GM23338 (cell line): ENCODE measurements around the gene CDK14. TPM values are rescaled to one million over a fixed set of nuclear protein-coding genes. Genes with fewer than 3 reads are reported as not detected.

Experiments used
- ATAC-seq: fragments of 200-7000 bp; cut with Tn5 transposase; 3 replicates; pipeline ENCODE4 v1.9.1; 2020
- DNase-seq: peaks from one replicate; pipeline ENCODE4 v3.0.0-alpha.2; 2015; ENCODE audit warnings: low spot score
- H2AFZ ChIP-seq: fragments of 200-600 bp; sonication (generic); 2 replicates; pipeline ENCODE4 v1.8.0; 2016; ENCODE audit warnings: antibody characterized with exemption, mild to moderate bottlenecking, moderate library complexity
- H3F3A ChIP-seq: fragments of 200-600 bp; sonication (generic); replicated peaks from 2 replicates; pipeline ENCODE4 v1.8.0; 2017; ENCODE audit warnings: antibody characterized with exemption, mixed run types, low read depth
- H3K27ac ChIP-seq: fragments of 200-600 bp; sonication (generic); 2 replicates; pipeline ENCODE4 v1.6.1; 2016; ENCODE audit warnings: low read depth
- H3K27me3 ChIP-seq: fragments of 200-600 bp; sonication (generic); 2 replicates; pipeline ENCODE4 v1.8.0; 2016; ENCODE audit warnings: mild to moderate bottlenecking, mixed run types, moderate library complexity; ENCODE audit not compliant: insufficient read depth
- H3K36me3 ChIP-seq: fragments of 200-600 bp; sonication (generic); 2 replicates; pipeline ENCODE4 v1.8.0; 2016; ENCODE audit warnings: mild to moderate bottlenecking; ENCODE audit not compliant: insufficient read depth
- H3K4me1 ChIP-seq: fragments of 200-600 bp; sonication (generic); 2 replicates; pipeline ENCODE4 v1.8.0; 2016; ENCODE audit warnings: mild to moderate bottlenecking, moderate library complexity; ENCODE audit not compliant: insufficient read depth
- H3K4me2 ChIP-seq: fragments of 200-600 bp; sonication (generic); 2 replicates; pipeline ENCODE4 v1.7.1; 2017; ENCODE audit warnings: mixed run types
- H3K4me3 ChIP-seq: fragments of 200-600 bp; sonication (generic); 2 replicates; pipeline ENCODE4 v1.6.1; 2016; ENCODE audit warnings: mixed run types
- H3K79me2 ChIP-seq: fragments of 200-600 bp; sonication (generic); replicated peaks from 2 replicates; pipeline ENCODE4 v1.8.0; 2017; ENCODE audit warnings: mild to moderate bottlenecking; ENCODE audit not compliant: insufficient read depth
- H3K9me2 ChIP-seq: fragments of 200-600 bp; sonication (generic); 2 replicates; pipeline ENCODE4 v1.8.0; 2017; ENCODE audit not compliant: insufficient read depth
- H4K20me1 ChIP-seq: fragments of 200-600 bp; sonication (generic); replicated peaks from 2 replicates; pipeline ENCODE4 v1.8.0; 2017; ENCODE audit warnings: mild to moderate bottlenecking; ENCODE audit not compliant: insufficient read depth
- H3K27ac Mint-ChIP-seq: 2 replicates; pipeline ENCODE4 v1.8.0; 2020; ENCODE audit warnings: inconsistent platforms, mild to moderate bottlenecking, moderate library complexity, mixed read lengths
- H3K27me3 Mint-ChIP-seq: 3 replicates; pipeline ENCODE4 v1.8.0; 2022; ENCODE audit warnings: low read depth, mild to moderate bottlenecking, moderate library complexity, mixed read lengths, inconsistent platforms; ENCODE audit not compliant: insufficient read depth, poor library complexity
- H3K36me3 Mint-ChIP-seq: 3 replicates; pipeline ENCODE4 v1.8.0; 2021; ENCODE audit warnings: low read depth, mild to moderate bottlenecking, inconsistent platforms, moderate library complexity, mixed read lengths
- H3K4me1 Mint-ChIP-seq: 3 replicates; pipeline ENCODE4 v1.8.0; 2020; ENCODE audit warnings: mild to moderate bottlenecking, inconsistent platforms, mixed read lengths
- H3K4me3 Mint-ChIP-seq: 3 replicates; pipeline ENCODE4 v1.8.0; 2021; ENCODE audit warnings: moderate library complexity, mild to moderate bottlenecking, inconsistent platforms, mixed read lengths
- H3K9me3 Mint-ChIP-seq: 3 replicates; pipeline ENCODE4 v1.8.0; 2020; ENCODE audit warnings: moderate library complexity, mild to moderate bottlenecking, inconsistent platforms, mixed read lengths
- CREB1 ChIP-seq: fragments of 250-450 bp; sonication (Bioruptor Pico); IDR thresholded peaks from 2 replicates; pipeline ENCODE4 v1.5.0; 2020; ENCODE audit warnings: low read depth, mild to moderate bottlenecking, moderate library complexity
- EZH2 ChIP-seq: fragments of 200-600 bp; sonication (generic); IDR thresholded peaks from one replicate; pipeline ENCODE4 v1.8.0; 2017; ENCODE audit warnings: antibody characterized with exemption, mild to moderate bottlenecking, low read depth; ENCODE audit not compliant: unreplicated experiment
- EZH2phosphoT487 ChIP-seq: fragments of 200-600 bp; sonication (generic); IDR thresholded peaks from one replicate; pipeline ENCODE4 v1.8.1; 2018; ENCODE audit warnings: antibody characterized with exemption; ENCODE audit not compliant: unreplicated experiment
- JUNB ChIP-seq: IDR thresholded peaks from one replicate; pipeline ENCODE4 v1.6.1; 2016; ENCODE audit warnings: antibody characterized with exemption; ENCODE audit not compliant: unreplicated experiment
- NANOG ChIP-seq: IDR thresholded peaks from 2 replicates; pipeline ENCODE4 v1.6.1; 2016; ENCODE audit warnings: antibody characterized with exemption, borderline replicate concordance
- POLR2AphosphoS5 ChIP-seq: IDR thresholded peaks from 2 replicates; pipeline ENCODE4 v1.6.1; 2016; ENCODE audit warnings: antibody characterized with exemption, low read depth
- STAT1 ChIP-seq: IDR thresholded peaks from one replicate; pipeline ENCODE4 v1.6.1; 2016; ENCODE audit warnings: antibody characterized with exemption; ENCODE audit not compliant: unreplicated experiment
- ZNF114 ChIP-seq: fragments of 250-450 bp; sonication (Bioruptor Pico); IDR thresholded peaks from 2 replicates; pipeline ENCODE4 v1.5.0; 2020; ENCODE audit warnings: mild to moderate bottlenecking, moderate library complexity
- ZNF331 ChIP-seq: fragments of 250-450 bp; sonication (Bioruptor Pico); IDR thresholded peaks from 2 replicates; pipeline ENCODE4 v1.5.0; 2020; ENCODE audit warnings: low read depth, mild to moderate bottlenecking, moderate library complexity
- polyA plus RNA-seq: library from polyadenylated mRNA; unstranded; fragments of >200 nt; fragmentation: Nextera tagmentation; extraction: Ambion mirVana; gene quantifications from 2 replicates; pipeline ENCODE4 v1.2.1, GENCODE V29; 2016
- total RNA-seq: library from RNA; depleted of rRNA; stranded (reverse); fragments of >200 nt; shearing (Covaris generic); gene quantifications from 2 replicates; pipeline ENCODE4 v1.2.3, GENCODE V29; 2014
- TF ChIP-seq, protein P1 (sequence below), 2 experiments: fragments of 200-600 bp in 1 of 2; sonication (generic) in 1 of 2; conservative IDR thresholded peaks; 2 replicates each; pipeline versions ENCODE4 v1.5.1 to v1.6.1; 2016 to 2017; ENCODE audit warnings: antibody characterized with exemption in 2 of 2, low read depth in 2 of 2, mild to moderate bottlenecking in 2 of 2, moderate library complexity in 1 of 2
- TF ChIP-seq, protein P2 (sequence below): IDR thresholded peaks from one replicate; pipeline ENCODE4 v1.6.1; 2018; ENCODE audit warnings: antibody characterized with exemption; ENCODE audit not compliant: unreplicated experiment
- TF ChIP-seq, protein P3 (sequence below): IDR thresholded peaks from 2 replicates; pipeline ENCODE4 v1.6.1; 2016; ENCODE audit warnings: antibody characterized with exemption
- TF ChIP-seq, protein P4 (sequence below): fragments of 250-450 bp; sonication (Bioruptor Pico); IDR thresholded peaks from 2 replicates; pipeline ENCODE4 v1.5.0; 2020; ENCODE audit warnings: mild to moderate bottlenecking, moderate library complexity

CDK14 gene
- total and polyA plus RNA-seq, 2 experiments from 2014 or later: 11.2 to 24.0 TPM

DNA sequence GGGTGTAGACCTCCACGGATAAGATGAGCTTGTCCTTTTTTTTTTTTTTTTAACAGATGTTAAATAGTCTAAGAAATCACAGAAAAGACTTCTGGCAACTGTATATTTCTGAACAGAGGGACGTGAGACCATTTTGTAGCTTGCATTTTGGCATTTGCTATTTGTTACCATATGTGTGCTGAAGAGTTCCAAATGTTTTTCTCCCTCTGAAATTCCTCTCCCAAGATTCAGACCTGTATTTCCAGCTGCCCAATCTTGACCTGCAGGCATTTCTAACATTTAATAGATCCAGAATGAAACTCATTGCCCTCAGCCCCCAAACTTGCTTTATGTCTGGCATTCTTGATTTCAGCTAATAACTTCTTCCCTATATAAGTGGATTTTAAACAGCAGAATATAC lies 445.0 kb downstream of the CDK14 start:
- Mint-ChIP-seq H3K27ac (no peak overlapping the region), H3K9me3 (no peaks in the 10 kb centered on the region), H3K27me3 (peaks cover 2% of the 10 kb centered on the region), H3K4me1 (peaks cover 42% of the 10 kb centered on the region), H3K4me3 (no peak overlapping the region), H3K36me3 (peaks cover 6% of the 10 kb centered on the region; the same call in 2 of the 3 replicates)
- no peaks in the 10 kb centered on the region for H3F3A ChIP-seq
- DNase-seq: no peak
- H3K27me3 ChIP-seq: no peaks in the 10 kb centered on the region
- no peaks in the 10 kb centered on the region for H3K79me2 ChIP-seq
- no peak overlapping the region for H2AFZ ChIP-seq
- H3K9me2 ChIP-seq: no peaks in the 10 kb centered on the region
- no peak for TF ChIP-seq POLR2AphosphoS5
- TF ChIP-seq CREB1: no peak
- TF ChIP-seq ZNF114: no peak
- TF ChIP-seq, protein P1, sequence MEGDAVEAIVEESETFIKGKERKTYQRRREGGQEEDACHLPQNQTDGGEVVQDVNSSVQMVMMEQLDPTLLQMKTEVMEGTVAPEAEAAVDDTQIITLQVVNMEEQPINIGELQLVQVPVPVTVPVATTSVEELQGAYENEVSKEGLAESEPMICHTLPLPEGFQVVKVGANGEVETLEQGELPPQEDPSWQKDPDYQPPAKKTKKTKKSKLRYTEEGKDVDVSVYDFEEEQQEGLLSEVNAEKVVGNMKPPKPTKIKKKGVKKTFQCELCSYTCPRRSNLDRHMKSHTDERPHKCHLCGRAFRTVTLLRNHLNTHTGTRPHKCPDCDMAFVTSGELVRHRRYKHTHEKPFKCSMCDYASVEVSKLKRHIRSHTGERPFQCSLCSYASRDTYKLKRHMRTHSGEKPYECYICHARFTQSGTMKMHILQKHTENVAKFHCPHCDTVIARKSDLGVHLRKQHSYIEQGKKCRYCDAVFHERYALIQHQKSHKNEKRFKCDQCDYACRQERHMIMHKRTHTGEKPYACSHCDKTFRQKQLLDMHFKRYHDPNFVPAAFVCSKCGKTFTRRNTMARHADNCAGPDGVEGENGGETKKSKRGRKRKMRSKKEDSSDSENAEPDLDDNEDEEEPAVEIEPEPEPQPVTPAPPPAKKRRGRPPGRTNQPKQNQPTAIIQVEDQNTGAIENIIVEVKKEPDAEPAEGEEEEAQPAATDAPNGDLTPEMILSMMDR (conservative IDR thresholded peaks at IDR 0.05; ENCODE audit: low read depth in 2 of 2): no peak
- TF ChIP-seq STAT1: no peak
- TF ChIP-seq EZH2phosphoT487: no peak
- TF ChIP-seq, protein P2, sequence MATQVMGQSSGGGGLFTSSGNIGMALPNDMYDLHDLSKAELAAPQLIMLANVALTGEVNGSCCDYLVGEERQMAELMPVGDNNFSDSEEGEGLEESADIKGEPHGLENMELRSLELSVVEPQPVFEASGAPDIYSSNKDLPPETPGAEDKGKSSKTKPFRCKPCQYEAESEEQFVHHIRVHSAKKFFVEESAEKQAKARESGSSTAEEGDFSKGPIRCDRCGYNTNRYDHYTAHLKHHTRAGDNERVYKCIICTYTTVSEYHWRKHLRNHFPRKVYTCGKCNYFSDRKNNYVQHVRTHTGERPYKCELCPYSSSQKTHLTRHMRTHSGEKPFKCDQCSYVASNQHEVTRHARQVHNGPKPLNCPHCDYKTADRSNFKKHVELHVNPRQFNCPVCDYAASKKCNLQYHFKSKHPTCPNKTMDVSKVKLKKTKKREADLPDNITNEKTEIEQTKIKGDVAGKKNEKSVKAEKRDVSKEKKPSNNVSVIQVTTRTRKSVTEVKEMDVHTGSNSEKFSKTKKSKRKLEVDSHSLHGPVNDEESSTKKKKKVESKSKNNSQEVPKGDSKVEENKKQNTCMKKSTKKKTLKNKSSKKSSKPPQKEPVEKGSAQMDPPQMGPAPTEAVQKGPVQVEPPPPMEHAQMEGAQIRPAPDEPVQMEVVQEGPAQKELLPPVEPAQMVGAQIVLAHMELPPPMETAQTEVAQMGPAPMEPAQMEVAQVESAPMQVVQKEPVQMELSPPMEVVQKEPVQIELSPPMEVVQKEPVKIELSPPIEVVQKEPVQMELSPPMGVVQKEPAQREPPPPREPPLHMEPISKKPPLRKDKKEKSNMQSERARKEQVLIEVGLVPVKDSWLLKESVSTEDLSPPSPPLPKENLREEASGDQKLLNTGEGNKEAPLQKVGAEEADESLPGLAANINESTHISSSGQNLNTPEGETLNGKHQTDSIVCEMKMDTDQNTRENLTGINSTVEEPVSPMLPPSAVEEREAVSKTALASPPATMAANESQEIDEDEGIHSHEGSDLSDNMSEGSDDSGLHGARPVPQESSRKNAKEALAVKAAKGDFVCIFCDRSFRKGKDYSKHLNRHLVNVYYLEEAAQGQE: no peak
- TF ChIP-seq, protein P3, sequence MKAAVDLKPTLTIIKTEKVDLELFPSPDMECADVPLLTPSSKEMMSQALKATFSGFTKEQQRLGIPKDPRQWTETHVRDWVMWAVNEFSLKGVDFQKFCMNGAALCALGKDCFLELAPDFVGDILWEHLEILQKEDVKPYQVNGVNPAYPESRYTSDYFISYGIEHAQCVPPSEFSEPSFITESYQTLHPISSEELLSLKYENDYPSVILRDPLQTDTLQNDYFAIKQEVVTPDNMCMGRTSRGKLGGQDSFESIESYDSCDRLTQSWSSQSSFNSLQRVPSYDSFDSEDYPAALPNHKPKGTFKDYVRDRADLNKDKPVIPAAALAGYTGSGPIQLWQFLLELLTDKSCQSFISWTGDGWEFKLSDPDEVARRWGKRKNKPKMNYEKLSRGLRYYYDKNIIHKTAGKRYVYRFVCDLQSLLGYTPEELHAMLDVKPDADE: no peak
- TF ChIP-seq NANOG: no peak
- TF ChIP-seq ZNF331 (CRISPR knock-in tag): no peak
- TF ChIP-seq EZH2: no peak
- TF ChIP-seq, protein P4, sequence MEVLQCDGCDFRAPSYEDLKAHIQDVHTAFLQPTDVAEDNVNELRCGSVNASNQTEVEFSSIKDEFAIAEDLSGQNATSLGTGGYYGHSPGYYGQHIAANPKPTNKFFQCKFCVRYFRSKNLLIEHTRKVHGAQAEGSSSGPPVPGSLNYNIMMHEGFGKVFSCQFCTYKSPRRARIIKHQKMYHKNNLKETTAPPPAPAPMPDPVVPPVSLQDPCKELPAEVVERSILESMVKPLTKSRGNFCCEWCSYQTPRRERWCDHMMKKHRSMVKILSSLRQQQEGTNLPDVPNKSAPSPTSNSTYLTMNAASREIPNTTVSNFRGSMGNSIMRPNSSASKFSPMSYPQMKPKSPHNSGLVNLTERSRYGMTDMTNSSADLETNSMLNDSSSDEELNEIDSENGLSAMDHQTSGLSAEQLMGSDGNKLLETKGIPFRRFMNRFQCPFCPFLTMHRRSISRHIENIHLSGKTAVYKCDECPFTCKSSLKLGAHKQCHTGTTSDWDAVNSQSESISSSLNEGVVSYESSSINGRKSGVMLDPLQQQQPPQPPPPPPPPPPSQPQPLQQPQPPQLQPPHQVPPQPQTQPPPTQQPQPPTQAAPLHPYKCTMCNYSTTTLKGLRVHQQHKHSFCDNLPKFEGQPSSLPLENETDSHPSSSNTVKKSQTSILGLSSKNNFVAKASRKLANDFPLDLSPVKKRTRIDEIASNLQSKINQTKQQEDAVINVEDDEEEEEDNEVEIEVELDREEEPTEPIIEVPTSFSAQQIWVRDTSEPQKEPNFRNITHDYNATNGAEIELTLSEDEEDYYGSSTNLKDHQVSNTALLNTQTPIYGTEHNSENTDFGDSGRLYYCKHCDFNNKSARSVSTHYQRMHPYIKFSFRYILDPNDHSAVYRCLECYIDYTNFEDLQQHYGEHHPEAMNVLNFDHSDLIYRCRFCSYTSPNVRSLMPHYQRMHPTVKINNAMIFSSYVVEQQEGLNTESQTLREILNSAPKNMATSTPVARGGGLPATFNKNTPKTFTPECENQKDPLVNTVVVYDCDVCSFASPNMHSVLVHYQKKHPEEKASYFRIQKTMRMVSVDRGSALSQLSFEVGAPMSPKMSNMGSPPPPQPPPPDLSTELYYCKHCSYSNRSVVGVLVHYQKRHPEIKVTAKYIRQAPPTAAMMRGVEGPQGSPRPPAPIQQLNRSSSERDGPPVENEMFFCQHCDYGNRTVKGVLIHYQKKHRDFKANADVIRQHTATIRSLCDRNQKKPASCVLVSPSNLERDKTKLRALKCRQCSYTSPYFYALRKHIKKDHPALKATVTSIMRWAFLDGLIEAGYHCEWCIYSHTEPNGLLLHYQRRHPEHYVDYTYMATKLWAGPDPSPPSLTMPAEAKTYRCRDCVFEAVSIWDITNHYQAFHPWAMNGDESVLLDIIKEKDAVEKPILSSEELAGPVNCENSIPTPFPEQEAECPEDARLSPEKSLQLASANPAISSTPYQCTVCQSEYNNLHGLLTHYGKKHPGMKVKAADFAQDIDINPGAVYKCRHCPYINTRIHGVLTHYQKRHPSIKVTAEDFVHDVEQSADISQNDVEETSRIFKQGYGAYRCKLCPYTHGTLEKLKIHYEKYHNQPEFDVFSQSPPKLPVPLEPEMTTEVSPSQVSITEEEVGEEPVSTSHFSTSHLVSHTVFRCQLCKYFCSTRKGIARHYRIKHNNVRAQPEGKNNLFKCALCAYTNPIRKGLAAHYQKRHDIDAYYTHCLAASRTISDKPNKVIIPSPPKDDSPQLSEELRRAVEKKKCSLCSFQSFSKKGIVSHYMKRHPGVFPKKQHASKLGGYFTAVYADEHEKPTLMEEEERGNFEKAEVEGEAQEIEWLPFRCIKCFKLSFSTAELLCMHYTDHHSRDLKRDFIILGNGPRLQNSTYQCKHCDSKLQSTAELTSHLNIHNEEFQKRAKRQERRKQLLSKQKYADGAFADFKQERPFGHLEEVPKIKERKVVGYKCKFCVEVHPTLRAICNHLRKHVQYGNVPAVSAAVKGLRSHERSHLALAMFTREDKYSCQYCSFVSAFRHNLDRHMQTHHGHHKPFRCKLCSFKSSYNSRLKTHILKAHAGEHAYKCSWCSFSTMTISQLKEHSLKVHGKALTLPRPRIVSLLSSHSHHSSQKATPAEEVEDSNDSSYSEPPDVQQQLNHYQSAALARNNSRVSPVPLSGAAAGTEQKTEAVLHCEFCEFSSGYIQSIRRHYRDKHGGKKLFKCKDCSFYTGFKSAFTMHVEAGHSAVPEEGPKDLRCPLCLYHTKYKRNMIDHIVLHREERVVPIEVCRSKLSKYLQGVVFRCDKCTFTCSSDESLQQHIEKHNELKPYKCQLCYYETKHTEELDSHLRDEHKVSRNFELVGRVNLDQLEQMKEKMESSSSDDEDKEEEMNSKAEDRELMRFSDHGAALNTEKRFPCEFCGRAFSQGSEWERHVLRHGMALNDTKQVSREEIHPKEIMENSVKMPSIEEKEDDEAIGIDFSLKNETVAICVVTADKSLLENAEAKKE: no peak
- no peak for TF ChIP-seq JUNB
- H3K4me2 ChIP-seq: no peak overlapping the region
- ATAC-seq: no peak
- no peak overlapping the region for H3K4me3 ChIP-seq
- no peaks in the 10 kb centered on the region for H3K36me3 ChIP-seq
- no peak overlapping the region for H3K27ac ChIP-seq
- peaks cover 34% of the 10 kb centered on the region for H3K4me1 ChIP-seq
- H4K20me1 ChIP-seq: no peaks in the 10 kb centered on the region
